Measurements from ENCODE around the gene AKR7A2.
"Not testable (repeated sequence)": the region's sequence is repeated elsewhere in the genome, so short reads cannot be mapped to it uniquely, and the experiment has no call there.

Gene AKR7A2

DNA sequence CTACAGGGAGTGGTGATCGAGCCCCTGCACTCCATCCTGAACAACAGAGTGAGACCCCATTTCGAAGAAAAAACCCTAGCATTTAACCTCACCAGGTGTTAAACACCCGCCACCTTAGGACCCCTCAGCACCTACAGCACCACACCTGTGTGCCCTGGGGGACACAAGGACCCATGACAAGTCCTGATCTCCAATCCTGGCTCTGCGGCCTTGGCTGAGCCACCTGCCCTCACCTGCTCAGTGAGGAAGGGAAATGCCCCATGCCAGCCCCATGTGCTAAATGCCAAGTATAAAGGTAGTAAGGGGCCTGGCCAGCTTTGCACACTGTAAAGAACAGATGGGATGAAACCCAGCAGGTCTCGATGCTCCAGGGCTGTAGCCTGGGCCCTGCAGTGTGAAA is 49.2 kb downstream of the AKR7A2 start:
- no peak for DNase-seq (ENCODE audit: low read depth, low spot score)

GRCh38 chr1:19262047-19262446 is 49.9 kb downstream of the AKR7A2 start:
- DNase-seq (ENCODE audit: low read depth, low spot score), result no peak

- peak; percentile 63 for DNase-seq (ENCODE audit: low read depth, low spot score)
These were observed 51.5 kb downstream of the AKR7A2 start for GRCh38 chr1:19260211-19261138.

- DNase-seq (ENCODE audit: low read depth, low spot score), result no peak
These were observed 53.6 kb downstream of the AKR7A2 start for GRCh38 chr1:19258353-19258752.

DNA sequence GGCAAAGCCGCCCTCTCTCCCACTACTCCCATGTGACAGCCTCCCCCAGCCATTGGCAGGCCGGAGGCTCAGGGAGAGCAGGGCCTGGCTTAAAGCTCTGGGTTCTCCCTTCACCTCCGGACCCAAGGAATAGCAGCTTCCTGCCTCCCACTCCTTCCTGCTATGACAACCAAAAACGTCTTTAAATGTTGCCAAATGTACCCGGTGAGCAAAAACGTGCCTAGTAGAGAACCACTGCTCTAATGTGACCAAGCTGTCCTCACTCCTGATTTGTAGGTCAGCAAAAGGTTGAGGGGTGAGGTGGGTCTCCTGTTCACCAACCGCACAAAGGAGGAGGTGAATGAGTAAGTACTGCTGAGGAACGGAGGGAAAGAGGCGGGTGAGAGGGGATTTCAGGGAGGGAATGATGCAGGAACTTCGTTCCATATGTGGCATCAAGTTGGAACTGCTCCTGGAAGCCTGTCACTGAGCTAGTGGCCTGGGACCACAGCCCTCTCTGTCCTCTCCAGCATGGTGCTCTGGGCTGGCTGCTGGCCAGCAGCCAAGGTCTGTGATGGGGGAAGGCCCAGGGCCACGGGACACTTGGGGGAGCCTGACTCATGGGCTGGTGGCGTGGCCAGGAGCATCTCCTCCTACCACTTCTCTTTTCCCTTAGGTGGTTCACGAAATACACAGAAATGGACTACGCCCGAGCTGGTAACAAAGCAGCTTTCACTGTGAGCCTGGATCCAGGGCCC is 54.6 kb downstream of the AKR7A2 start:
- no peak for DNase-seq (ENCODE audit: low read depth, low spot score)

DNA sequence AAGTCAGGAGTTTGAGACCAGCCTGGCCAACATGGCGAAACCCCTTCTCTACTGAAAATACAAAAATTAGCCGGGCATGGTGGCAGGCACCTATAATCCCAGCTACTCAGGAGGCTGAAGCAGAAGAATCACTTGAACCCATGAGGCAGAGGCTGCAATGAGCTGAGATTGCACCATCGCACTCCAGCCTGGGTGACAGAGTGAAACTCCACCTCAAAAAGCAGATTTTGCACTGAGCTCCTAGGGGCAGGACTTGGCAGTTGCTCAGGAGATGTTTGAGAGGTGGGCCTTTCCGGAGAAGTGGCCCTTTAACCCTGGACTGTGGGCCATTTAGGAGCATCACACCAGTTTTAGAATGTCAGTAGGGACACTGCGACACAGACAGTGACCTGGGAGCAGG is 55.6 kb downstream of the AKR7A2 start:
- DNase-seq (ENCODE audit: low read depth, low spot score), result not testable (repeated sequence)

GRCh38 chr1:19255288-19255687 is 56.7 kb downstream of the AKR7A2 start:
- DNase-seq (ENCODE audit: low read depth, low spot score), result no peak

DNA sequence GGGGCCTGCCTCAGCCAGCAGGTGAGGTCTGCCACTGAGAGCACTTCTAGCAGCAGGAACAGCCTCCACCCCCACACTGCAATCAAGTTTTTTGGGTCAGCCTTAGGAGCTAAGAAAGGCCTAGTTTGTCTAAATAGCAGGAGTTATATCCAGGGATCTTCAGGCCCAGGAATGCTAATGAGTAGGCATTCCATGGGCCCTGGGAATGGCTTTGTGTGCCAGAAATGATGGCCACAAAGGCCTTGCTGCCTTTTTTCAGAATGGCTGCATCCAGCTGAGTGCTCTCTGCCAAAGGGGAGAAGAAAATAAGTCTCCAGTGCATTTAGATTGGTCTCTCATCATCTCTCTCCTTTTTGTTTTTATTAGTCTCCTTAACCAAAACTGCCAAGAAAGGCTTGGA is 57.5 kb downstream of the AKR7A2 start:
- peak; percentile 69 for DNase-seq (ENCODE audit: low read depth, low spot score)

Data from astrocyte of the hippocampus (primary cell).